Measurements from ENCODE around the gene PEX3. TPM values are rescaled to one million over a fixed set of nuclear protein-coding genes. Genes with fewer than 3 reads are reported as not detected.
A peak's percentile ranks its signal among the peaks of the same experiment; 100 is the strongest.

Gene PEX3
- total RNA-seq, 1 donor from 2014 or later = 18.8 TPM

DNA sequence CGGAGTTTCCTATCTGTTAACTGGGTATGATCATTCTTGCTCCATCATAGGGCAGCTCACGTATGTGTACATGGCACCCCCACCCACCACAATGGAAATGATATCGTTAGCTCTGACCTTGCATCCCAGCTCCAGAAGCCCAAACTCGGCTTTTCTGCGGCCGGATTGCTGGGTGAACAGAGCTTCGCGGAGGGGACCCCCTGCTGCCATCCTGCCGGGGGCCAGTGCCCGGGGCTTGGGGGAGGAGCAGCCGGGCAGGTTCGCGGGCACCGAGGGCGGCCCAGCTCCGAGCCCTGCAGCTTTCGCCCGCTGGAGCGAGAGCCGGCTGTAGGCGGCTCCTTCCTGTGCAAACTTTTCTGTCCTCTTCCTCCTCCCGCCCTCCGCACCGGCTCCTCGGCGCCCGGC, 85.9 kb downstream of the PEX3 start:
- ATAC-seq (peak; percentile 86), DNase-seq (peak; percentile 83)
- Histone ChIP-seq H3K27ac (peak overlapping the region; percentile 26), H3K27me3 (no peaks in the 10 kb centered on the region), H3K9me3 (no peaks in the 10 kb centered on the region), H3K4me3 (peak overlapping the region; percentile 65), H3K4me1 (peaks cover 6% of the 10 kb centered on the region), H3K36me3 (no peaks in the 10 kb centered on the region)
- TF ChIP-seq, protein P1, sequence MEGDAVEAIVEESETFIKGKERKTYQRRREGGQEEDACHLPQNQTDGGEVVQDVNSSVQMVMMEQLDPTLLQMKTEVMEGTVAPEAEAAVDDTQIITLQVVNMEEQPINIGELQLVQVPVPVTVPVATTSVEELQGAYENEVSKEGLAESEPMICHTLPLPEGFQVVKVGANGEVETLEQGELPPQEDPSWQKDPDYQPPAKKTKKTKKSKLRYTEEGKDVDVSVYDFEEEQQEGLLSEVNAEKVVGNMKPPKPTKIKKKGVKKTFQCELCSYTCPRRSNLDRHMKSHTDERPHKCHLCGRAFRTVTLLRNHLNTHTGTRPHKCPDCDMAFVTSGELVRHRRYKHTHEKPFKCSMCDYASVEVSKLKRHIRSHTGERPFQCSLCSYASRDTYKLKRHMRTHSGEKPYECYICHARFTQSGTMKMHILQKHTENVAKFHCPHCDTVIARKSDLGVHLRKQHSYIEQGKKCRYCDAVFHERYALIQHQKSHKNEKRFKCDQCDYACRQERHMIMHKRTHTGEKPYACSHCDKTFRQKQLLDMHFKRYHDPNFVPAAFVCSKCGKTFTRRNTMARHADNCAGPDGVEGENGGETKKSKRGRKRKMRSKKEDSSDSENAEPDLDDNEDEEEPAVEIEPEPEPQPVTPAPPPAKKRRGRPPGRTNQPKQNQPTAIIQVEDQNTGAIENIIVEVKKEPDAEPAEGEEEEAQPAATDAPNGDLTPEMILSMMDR (IDR thresholded peaks at IDR 0.05) = no peak
- intact Hi-C loops (cut with DNase I) = no loop called here

DNA sequence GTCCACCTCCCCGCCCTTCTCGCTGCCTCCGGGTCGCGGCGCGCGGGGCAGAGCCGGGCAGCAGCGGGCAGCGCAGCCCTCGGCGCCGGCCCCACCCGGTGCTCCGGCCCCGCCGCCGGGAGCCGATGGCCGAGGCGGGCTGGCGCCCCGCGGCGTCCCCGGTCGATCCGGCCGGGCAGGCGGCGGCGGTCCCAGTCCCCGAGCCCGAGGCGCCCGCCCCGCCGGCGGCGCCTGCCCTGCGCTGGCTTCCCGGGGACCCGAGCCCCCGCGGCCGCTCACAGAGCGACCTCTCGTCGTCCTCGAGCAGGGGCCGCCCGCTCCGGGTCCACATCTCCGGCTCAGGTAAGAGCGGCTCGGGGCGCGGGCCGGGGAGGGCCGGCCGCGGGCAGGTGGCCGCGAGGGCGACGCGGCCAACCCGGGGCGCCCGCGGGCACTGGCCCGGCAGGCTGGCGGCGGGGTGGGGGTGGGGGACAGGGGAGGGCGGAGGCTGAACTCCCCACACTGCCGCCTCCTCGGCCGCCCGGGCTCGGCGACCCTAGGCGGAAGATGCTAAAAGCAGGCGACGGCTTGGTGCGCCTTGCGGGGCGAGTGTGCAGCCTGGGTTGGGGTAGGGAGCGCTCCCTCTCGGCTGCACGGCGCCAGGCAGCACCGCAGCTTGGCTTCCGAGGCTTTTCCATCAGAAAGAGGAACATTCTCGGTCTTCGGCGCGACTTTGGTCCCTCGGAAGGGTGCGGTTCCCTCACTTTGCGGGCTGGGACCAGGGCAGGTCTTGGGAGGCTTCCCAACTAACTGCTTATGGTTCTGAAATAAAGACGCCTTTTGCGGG, 86.5 kb downstream of the PEX3 start:
- ATAC-seq = peak; percentile 88
- no peaks in the 10 kb centered on the region for H3K9me3 ChIP-seq
- H3K4me1 ChIP-seq = peaks cover 6% of the 10 kb centered on the region
- intact Hi-C loops (cut with DNase I) = no loop called here
- H3K27me3 ChIP-seq = no peaks in the 10 kb centered on the region
- peak overlapping the region; percentile 65 for H3K4me3 ChIP-seq
- TF ChIP-seq, protein P1 (IDR thresholded peaks at IDR 0.05) = peak; percentile 57
- H3K36me3 ChIP-seq = no peaks in the 10 kb centered on the region
- H3K27ac ChIP-seq = peak overlapping the region; percentile 49
- peak; percentile 86 for DNase-seq

DNA sequence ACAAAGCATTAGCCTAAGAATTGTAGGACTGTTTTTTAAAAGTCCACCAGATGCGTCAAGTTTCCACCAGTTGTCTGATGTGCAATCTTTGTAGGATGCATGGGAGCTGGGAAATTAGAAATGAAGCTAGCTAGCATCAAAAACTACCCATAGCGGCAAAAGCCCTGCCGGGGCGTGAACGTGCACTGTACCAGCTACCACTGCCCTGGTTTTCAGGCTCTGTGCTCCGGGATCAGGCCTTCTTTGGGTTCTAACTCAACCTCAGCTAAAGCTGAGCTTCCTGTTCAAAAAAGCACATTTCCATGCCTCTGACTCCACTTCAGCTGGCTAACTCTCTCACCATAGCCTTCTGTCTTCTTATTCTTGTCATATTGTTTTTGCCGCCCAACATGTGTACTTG, 87.8 kb downstream of the PEX3 start:
- H3K27ac ChIP-seq = no peak overlapping the region
- TF ChIP-seq, protein P1 (IDR thresholded peaks at IDR 0.05) = no peak
- H3K4me1 ChIP-seq = peaks cover 6% of the 10 kb centered on the region
- intact Hi-C loops (cut with DNase I) = no loop called here
- H3K9me3 ChIP-seq = no peaks in the 10 kb centered on the region
- no peaks in the 10 kb centered on the region for H3K36me3 ChIP-seq
- ATAC-seq (no peak), DNase-seq (no peak)
- H3K27me3 ChIP-seq = no peaks in the 10 kb centered on the region
- H3K4me3 ChIP-seq = no peak overlapping the region

DNA sequence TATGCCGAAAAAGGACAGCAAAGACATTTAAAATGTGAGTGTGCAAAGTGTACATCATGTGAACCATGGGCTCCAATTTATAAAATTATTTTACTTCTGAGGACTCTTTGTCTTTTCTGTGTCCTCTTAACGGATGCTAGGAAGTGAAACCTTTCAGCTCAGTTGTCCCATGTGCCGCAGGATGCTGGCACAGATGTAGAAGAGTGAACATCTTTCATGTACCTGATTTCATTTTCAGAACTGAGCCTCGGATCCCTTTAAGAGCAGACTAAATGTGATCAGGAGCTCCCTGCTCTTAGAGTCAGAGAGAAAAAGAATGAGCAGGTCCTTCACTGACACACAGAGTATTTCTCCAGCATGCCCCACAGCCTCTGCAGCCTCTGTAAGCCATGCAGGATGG, 88.5 kb downstream of the PEX3 start:
- Histone ChIP-seq H3K27ac (no peak overlapping the region), H3K9me3 (no peaks in the 10 kb centered on the region), H3K36me3 (no peaks in the 10 kb centered on the region), H3K27me3 (no peaks in the 10 kb centered on the region), H3K4me3 (no peak overlapping the region), H3K4me1 (peaks cover 10% of the 10 kb centered on the region)
- no peak for ATAC-seq
- intact Hi-C loops (cut with DNase I) = no loop called here
- TF ChIP-seq, protein P1 (IDR thresholded peaks at IDR 0.05) = no peak
- no peak for DNase-seq

DNA sequence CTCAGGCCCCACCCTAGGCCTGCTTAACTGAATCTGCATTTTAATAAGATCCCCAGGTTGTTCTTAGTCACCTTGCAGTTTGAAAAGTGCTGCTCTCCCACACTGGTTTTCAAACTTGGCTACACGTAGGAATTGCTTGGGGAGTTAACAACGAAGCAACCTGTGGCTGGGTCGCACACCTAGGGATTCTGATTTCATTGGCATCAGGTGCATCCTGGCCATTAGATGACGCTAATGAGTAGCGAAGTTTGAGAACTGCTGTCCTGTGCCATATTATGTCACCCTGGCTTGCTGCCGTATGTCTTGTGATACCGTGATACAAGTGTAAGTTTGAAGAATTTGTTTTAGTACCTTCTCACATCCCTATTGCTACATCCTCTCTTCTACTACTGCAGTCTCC, 89.1 kb downstream of the PEX3 start:
- no peak overlapping the region for H3K27ac ChIP-seq
- intact Hi-C loops (cut with DNase I) = no loop called here

More for the DNA sequence above, 89.1 kb downstream of the PEX3 start:
- H3K9me3 ChIP-seq = no peaks in the 10 kb centered on the region
- TF ChIP-seq, protein P1 (IDR thresholded peaks at IDR 0.05) = no peak
- no peak for ATAC-seq
- no peaks in the 10 kb centered on the region for H3K27me3 ChIP-seq
- H3K4me1 ChIP-seq = peaks cover 10% of the 10 kb centered on the region
- H3K4me3 ChIP-seq = no peak overlapping the region
- DNase-seq = no peak
- no peaks in the 10 kb centered on the region for H3K36me3 ChIP-seq
